HG03521 (cell line): ENCODE results near the gene GET4.
"Not testable (repeated sequence)": the region's sequence is repeated elsewhere in the genome, so short reads cannot be mapped to it uniquely, and the experiment has no call there.

Experiments
- ATAC-seq: cut with Tn5 transposase; IDR thresholded peaks from one replicate; pipeline ENCODE4 v1.9.1; 2021; ENCODE audit warnings: mild to moderate bottlenecking, moderate library complexity; ENCODE audit not compliant: unreplicated experiment

The GET4 gene

DNA sequence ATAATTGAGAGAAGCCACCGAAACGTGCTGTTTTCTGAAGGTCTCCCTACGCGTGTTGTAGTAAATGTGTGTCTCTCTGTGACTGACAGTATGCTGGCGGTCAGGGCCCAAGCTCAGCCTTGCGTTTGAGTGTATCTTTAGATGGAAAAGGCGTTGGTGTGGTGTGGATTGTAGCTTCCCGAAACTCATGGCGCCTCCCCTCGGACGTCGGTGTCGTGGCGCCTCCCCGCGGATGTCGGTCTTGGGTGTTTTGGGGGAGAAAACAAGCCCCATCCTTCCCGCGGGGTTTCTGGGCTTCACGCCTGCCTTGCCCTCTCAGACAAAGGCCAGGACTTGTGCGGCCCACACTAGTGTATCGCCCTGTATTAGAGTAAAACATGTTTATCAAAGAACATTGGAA lies 31.3 kb upstream of the GET4 start:
- ATAC-seq = no peak

DNA sequence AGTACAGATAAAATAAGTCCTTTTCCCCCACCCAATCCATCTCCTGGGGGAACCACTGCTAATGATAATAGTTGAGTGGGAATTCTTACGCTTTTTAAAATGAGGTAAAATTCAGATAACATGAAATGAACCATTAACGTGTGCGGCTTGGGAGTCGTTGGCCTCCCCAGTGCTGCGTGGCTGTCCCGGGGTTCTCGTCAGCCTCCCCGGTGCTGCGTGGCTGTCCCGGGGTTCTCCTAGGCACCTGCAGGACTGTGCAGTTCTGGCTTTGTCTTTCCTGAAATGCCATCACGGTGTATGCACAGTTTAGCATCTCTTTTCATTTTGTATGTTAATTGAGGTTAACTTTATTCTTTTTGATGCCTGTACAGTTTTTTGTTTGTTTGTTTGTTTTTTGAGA lies 30.6 kb upstream of the GET4 start:
- ATAC-seq = no peak

DNA sequence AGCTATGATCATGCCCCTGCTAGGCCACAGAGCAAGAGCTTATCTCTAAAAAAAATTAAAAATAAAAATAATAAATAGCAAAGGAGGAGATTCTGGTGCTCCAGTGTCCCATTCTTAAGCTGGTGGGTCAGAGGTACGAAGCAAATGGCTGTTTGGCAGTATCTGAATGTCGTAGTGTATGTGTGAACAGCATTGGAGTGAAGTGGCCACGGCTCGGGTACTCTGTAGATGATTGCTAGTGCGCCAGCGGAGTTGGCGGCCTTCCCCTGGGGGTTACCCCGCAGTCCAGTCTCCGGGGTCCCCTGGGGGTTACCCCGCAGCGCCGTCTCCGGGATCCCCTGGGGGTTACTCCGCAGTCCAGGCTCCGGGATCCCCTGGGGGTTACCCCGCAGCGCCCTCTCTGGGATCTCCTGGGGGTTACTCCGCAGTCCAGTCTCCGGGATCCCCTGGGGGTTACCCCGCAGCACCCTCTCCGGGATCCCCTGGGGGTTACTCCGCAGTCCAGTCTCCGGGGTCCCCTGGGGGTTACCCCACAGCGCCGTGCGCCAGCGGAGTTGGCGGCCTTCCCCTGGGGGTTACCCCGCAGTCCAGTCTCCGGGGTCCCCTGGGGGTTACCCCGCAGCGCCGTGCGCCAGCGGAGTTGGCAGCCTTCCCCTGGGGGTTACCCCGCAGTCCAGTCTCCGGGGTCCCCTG lies 29.2 kb upstream of the GET4 start:
- not testable (repeated sequence) for ATAC-seq

DNA sequence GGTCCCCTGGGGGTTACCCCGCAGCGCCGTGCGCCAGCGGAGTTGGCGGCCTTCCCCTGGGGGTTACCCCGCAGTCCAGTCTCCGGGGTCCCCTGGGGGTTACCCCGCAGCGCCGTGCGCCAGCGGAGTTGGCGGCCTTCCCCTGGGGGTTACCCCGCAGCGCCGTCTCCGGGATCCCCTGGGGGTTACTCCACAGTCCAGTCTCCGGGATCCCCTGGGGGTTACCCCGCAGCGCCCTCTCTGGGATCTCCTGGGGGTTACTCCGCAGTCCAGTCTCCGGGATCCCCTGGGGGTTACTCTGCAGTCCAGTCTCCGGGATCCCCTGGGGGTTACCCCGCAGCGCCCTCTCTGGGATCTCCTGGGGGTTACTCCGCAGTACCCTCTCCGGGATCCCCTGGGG lies 28.6 kb upstream of the GET4 start:
- ATAC-seq = not testable (repeated sequence)

GRCh38 chr7:849145-849544 lies 27.2 kb upstream of the GET4 start:
- no peak for ATAC-seq

DNA sequence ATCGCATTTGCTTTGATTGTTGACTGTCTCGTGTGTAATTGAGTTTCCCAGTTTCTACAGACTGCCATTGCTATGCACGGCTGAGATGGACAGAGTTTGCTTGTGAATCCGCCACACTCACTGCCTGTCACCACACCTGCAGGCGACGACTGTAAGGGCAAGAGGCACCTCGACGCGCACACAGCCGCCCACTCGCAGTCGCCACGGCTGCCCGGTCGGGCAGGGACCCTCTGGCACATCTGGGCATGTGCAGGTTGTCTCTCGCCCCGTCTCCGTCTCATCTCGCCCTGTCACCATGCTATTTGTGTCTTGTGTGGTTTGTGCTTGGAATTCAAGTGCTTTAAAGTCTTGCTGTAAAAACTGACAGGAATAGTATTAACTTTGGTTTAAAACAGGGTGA lies 26.6 kb upstream of the GET4 start:
- ATAC-seq = no peak

DNA sequence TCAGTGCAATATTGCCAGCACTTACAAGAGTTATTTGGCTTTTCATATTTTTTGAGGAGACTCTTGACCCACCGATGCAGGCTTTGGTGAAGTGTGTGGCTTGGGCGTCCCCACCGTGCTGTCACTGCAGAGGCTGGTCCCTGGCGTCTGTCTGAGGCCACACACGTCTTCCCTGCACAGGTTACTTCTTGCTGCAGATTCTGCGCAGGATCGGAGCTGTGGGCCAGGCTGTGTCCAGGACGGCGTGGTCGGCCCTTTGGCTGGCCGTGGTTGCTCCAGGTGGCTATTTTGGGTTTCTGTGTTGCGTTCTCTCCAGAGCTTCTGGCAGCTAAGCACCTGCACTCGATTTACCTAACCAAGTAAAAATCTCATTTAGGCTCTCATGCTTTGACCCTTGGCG lies 25.1 kb upstream of the GET4 start:
- ATAC-seq = no peak

DNA sequence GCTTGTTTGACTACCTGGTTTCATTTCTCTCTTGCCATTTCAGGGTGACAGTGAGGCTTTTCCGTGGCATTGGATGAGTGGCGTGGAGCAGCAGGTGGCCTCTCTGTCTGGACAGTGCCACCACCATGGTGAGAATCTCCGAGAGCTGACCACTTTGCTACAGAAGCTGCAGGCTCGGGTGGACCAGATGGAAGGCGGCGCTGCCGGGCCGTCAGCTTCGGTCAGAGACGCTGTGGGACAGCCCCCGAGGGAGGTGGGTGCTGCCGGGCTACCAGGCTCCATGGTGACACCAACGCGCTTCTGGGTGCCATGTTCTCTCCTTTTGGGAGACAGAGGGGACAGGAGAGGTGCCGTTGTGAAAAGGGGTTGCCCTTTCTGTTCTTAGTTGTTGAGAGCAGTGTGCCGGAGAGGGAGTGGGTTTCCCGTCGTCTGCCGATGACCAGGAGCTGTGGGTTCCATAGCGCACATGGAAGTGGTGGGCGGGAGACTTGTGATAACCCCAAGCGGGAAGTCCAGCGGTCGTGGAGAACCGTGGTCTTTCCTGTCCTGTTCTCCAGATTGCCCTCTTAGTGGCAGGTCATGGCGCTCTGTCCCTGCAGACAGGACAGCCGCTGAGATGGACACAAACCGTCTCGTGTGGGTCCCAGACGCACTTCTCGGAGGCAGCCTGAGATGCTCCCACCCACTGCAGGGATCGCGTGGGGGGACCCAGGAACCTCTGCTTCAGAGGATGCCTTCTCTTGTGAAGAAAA lies 22.8 kb upstream of the GET4 start:
- no peak for ATAC-seq

- no peak for ATAC-seq
Measured at GRCh38 chr7:854118-854775, 22.1 kb upstream of the GET4 start.

- no peak for ATAC-seq
Measured at GRCh38 chr7:855686-856369, 20.5 kb upstream of the GET4 start.

DNA sequence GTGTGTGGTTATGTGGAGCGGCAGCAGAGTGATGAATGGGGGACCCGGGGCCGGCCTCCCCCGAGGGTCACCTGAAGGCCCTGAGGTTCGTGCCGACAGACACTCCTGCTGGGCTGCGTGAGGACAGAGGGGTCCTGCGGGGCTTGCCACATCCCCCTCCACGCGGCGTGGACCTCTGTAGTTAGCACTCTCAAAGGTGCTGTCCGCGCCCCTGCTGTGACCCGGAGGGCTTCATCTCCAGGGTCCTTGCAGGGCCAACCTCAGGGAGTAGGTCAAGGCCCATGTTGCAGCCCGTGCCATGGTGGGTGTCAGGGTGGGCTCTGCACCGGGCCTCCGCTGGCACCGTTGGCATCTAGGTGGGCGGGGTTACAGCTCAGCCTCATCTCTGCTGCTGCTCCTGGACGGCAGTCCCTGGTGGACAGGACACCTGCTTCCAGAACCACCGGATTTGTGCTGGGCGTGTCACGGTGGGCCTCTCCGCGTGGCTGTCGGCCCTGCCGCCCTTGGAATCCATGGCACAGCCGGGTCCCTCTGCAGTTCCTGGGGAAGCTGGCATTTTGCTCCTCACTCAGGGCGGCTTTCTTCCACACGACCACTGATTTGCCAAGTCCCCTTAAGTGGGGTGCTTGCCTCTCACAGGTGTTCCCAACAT lies 19.8 kb upstream of the GET4 start:
- no peak for ATAC-seq

DNA sequence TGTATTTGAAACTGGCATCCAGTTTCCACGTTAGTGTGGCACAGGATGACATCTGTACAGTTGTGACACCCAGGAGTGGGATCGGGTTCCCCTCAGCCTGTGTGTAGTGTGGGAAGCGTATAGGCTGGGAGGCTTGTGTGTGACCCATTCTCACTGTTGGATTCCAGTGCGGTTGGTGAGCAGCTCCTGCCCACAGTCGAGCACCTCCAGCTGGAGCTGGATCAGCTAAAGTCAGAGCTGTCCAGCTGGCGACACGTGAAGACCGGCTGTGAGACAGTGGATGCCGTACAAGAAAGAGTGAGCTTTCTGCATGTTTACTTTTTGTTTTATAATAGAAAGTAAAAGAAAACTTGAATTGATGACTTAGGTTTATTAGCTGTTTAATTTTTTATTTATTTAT lies 18.7 kb upstream of the GET4 start:
- ATAC-seq = no peak

DNA sequence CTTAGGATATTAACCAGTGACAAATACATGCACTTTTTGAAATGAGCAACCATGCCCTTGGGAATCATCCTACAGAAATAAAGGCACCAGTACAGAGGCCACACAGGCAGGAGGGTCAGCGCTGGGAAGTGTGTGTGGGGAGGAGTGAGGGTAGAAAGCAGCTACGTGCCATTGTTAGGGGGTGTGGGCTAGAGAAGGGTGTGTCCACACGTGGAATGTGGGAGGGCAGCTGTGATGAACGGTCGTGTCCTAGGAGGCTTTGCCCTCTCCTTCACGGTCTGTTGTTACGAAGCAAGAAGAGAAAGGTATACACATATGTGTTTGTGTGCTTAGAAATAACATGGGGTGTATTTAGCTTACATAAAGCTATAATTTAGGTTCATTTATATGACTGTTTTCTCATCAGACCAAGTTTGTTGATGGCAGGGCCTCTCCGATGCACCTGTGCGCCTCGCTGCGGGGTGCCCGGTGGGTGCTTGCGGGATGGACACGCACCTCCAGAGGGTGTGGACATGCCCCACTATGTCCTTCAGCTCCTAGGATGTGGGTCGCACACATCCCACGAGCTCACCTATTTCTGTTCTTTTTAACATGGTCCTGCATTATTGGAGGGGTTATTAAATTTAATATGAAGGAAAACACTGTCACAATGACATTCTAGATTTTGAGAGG lies 16.9 kb upstream of the GET4 start:
- no peak for ATAC-seq

- no peak for ATAC-seq
Measured at GRCh38 chr7:860149-860548, 16.2 kb upstream of the GET4 start.

- no peak for ATAC-seq
Measured at GRCh38 chr7:861222-861621, 15.1 kb upstream of the GET4 start.

DNA sequence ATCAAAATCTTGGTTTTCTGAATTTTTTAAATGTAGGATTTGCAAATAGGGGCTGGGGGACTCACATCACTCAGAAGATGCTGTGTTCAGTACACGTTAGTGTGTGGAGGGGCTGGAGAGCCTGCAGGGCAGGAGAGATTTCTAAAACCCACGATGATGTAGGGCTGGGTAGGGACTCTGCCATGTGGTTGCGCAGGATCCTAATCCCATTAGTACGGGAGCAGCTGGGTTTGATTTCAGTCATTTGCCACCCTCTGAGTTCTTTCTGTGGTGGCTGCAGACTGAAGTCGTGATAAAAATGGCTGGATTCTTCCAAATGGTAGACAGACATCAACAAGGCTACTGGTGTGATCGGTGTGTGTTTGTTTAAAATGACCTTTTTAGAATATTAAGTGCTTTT lies 14.2 kb upstream of the GET4 start:
- ATAC-seq = no peak

GRCh38 chr7:863106-863505 lies 13.2 kb upstream of the GET4 start:
- no peak for ATAC-seq

- ATAC-seq = no peak
Measured at GRCh38 chr7:865921-866320, 10.4 kb upstream of the GET4 start.

DNA sequence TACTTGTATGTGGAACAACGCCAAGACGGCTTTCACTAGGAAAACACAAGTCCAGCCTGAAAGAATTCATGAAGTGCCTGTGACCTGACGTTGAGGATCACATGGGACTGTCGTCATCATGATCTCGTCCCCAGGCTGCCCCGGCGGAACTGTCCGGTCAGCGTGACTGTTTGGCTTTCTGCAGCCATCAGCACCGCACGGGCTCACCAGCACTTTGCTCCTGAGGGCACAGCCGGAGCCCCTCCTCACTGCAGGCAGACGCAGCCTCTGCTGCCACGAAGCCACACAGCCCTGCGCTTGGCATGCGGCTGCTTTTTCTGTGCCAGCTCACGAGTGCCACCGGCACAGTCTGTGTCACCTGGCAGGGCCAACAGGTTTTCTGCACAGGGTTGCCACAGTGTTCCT lies 9.4 kb upstream of the GET4 start:
- ATAC-seq = no peak

GRCh38 chr7:867406-868188 lies 8.8 kb upstream of the GET4 start:
- no peak for ATAC-seq
